Stomach (tissue), 9 donors: Measurements from ENCODE around the gene MGAT5. TPM values are rescaled to one million over a fixed set of nuclear protein-coding genes. Genes with fewer than 3 reads are reported as not detected.
"Not testable (repeated sequence)": the region's sequence is repeated elsewhere in the genome, so short reads cannot be mapped to it uniquely, and the experiment has no call there.

Experiments
- DNase-seq, 2 donors: peaks; one replicate each; pipeline versions ENCODE4 v3.0.0 to v3.0.0-alpha.2; 2013 to 2019
- H3K27ac ChIP-seq, 5 donors: fragments of 200-600 bp in 4 of 5; sonication (generic) in 4 of 5; one replicate each; pipeline ENCODE4 v1.5.1; 2013 to 2019; ENCODE audit warnings: mild to moderate bottlenecking in 1 of 5, moderate library complexity in 1 of 5
- H3K27me3 ChIP-seq, 3 donors: fragments of 200-600 bp; sonication (generic); one replicate each; pipeline ENCODE4 v1.5.1; 2017 to 2019; ENCODE audit warnings: mixed run types in 1 of 3
- H3K36me3 ChIP-seq, 4 donors: fragments of 200-600 bp; sonication (generic); 1 replicate in 3 of 4; 2 replicates in 1 of 4; pipeline ENCODE4 v1.5.1; 2016 to 2019
- H3K4me1 ChIP-seq, 4 donors: fragments of 200-600 bp; sonication (generic); one replicate each; pipeline ENCODE4 v1.5.1; 2016 to 2019
- H3K4me3 ChIP-seq, 4 donors: fragments of 200-600 bp; sonication (generic) in 3 of 4; one replicate each; pipeline ENCODE4 v1.5.1; 2016 to 2019; ENCODE audit warnings: mild to moderate bottlenecking in 1 of 4
- H3K9me3 ChIP-seq, 4 donors: fragments of 200-600 bp; sonication (generic); one replicate each; pipeline ENCODE4 v1.5.1; 2016 to 2019
- CTCF ChIP-seq, 7 experiments: fragments of 450-650 bp in 4 of 7; fragments of 200-600 bp in 3 of 7; sonication (generic) in 3 of 7; IDR thresholded peaks; one replicate each; pipeline ENCODE4 v1.5.1; 2016 to 2019; ENCODE audit warnings: antibody characterized with exemption in 7 of 7, control low read depth in 2 of 7, mild to moderate bottlenecking in 1 of 7
- EP300 ChIP-seq: sonication (generic); formaldehyde crosslinking; IDR thresholded peaks from one replicate; pipeline ENCODE4 v1.6.1; 2017; ENCODE audit warnings: antibody characterized with exemption
- POLR2A ChIP-seq, 4 donors: fragments of 450-650 bp; IDR thresholded peaks; one replicate each; pipeline ENCODE4 v1.6.1; 2016; ENCODE audit warnings: antibody characterized with exemption in 4 of 4, control low read depth in 2 of 4, mild to moderate bottlenecking in 1 of 4, moderate library complexity in 1 of 4
- POLR2AphosphoS5 ChIP-seq, 3 donors: sonication (generic); formaldehyde crosslinking; IDR thresholded peaks; one replicate each; pipeline ENCODE4 v1.6.1; 2016; ENCODE audit warnings: antibody characterized with exemption in 3 of 3
- WGBS, 5 donors: extraction: QIAGEN DNeasy Blood & Tissue Kit in 3 of 5; methylation state at CpG; one replicate each; pipeline versions ENCODE4 v1.1.5 to v1.1.7; 2013 to 2018; 5-methylcytosine and 5-hydroxymethylcytosine counted together
- intact Hi-C: fragments of 100-400 bp; cut with DNase I; formaldehyde crosslinking; loops from one replicate; pipeline ENCODE4 v1.15.1; 2023; ENCODE audit warnings: low total_unique reads
- polyA plus RNA-seq, 3 donors: library from polyadenylated mRNA; stranded (reverse); fragments of 200-250 nt; gene quantifications; one replicate each; pipeline ENCODE4 v1.2.3, GENCODE V29; 2013
- total RNA-seq, 5 donors: library from RNA; depleted of rRNA; stranded (reverse); fragments of >200 nt; gene quantifications; one replicate each; pipeline versions ENCODE4 v1.1.0 to v1.2.3, GENCODE V29; 2014 to 2016
- donor health status: healthy with polysubstance abuse.
- donor health status: Bipolar disorder and iron deficiency.
- donor health status: healthy.

MGAT5 gene
- total and polyA plus RNA-seq, 8 donors: 3.9 to 125 (median 46.0) TPM

- Histone ChIP-seq H3K27ac (no peak overlapping the region), H3K9me3 (no peaks in the 10 kb centered on the region), H3K27me3 (no peaks in the 10 kb centered on the region), H3K4me3 (no peak overlapping the region), H3K4me1 (no peaks in the 10 kb centered on the region), H3K36me3 (peaks cover 0 to 7% (median 0%) of the 10 kb centered on the region in 4 donors)
- WGBS, 5 donors: 81 to 92% (median 87%) methylated on average over 9 to 12 of the region's 12 CpGs
- intact Hi-C loops: loop anchor here (10.0 kb wide), 1 partner anchor 436 kb away; no protein-coding TSS in a partner anchor
- TF ChIP-seq POLR2AphosphoS5 (IDR thresholded peaks at IDR 0.05) (no peak), POLR2A (IDR thresholded peaks at IDR 0.05) (no peak), EP300 (no peak), CTCF (IDR thresholded peaks at IDR 0.05) (no peak)
- DNase-seq: peak in 1 of 2 donors; percentile 8
Observed at GRCh38 chr2:134468776-134469175, 214.9 kb downstream of the MGAT5 start.

DNA sequence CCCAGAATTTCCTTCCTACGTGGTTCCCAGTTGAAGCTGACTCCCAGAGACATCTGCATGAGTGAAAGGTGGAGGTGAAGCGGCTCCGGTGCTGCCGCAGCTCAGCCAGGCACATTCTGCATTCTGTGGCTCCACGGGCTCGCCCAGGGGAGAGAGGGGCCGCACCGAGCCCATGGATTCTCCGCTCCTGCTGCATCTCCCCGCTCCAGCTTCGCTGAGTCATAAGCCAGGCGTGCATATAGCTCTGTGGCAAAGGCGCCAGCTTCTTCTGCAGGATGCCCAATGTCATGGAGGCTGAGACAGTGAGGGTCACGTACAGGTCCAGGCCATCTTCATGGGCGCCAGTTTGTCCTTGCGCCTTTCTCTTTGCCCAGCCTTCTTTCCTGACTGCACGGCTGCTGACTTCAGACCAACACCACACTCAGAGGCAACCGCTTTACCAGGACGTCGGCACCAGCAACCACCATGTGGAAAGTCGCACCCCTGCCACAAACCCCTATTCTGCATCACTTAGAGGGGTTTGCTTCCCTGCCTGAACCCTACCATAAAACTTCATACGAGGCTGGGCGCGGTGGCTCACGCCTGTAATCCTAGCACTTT, 215.7 kb downstream of the MGAT5 start:
- Histone ChIP-seq H3K36me3 (no peaks in the 10 kb centered on the region), H3K27ac (no peak overlapping the region), H3K9me3 (no peaks in the 10 kb centered on the region), H3K4me3 (no peak overlapping the region), H3K4me1 (no peaks in the 10 kb centered on the region), H3K27me3 (no peaks in the 10 kb centered on the region)
- TF ChIP-seq CTCF (IDR thresholded peaks at IDR 0.05): no peak
- no peak for TF ChIP-seq POLR2AphosphoS5 (IDR thresholded peaks at IDR 0.05)
- TF ChIP-seq POLR2A (IDR thresholded peaks at IDR 0.05): no peak
- no peak for TF ChIP-seq EP300
- intact Hi-C loops: loop anchor here (10.0 kb wide), 1 partner anchor 435 kb away; no protein-coding TSS in a partner anchor
- 92 to 96% (median 94%) methylated on average over 21 to 25 of the region's 25 CpGs for WGBS, 5 donors
- DNase-seq: peak in 1 of 2 donors; percentile 10

DNA sequence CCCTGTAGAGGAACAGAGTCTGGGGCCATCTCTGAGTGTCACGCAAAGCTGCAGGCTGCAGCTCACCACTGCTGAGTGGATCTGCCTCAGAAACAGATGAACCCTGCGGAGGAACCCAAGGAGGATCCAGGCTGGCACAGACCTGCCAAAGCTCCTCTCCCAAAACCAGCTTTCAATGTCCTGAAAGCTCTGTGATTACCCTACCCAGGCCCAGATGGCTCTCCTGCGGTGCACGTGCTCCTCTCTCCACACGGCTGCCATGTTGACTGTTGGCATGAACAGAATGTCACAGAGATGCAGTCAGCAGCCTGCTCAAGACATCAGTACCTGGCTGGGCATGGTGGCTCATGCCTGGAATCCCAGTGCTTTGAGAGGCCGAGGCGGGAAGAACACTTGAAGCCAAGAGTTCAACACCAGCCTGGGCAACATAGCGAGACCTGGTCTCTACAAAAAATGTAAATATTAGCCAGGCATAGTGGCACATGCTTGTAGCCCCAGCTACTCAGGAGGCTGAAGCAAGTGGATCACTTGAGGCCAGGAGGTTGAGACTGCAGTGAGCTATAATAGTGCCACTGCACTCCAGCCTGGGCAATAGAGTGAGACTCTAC, 216.8 kb downstream of the MGAT5 start:
- WGBS, 5 donors: 92 to 100% (median 96%) methylated on average over 5 to 8 of the region's 8 CpGs

GRCh38 chr2:134476982-134477381, 223.1 kb downstream of the MGAT5 start:
- DNase-seq, H3K9me3 ChIP-seq, H3K36me3 ChIP-seq, intact Hi-C loops, H3K4me1 ChIP-seq, H3K27me3 ChIP-seq, H3K4me3 ChIP-seq, H3K27ac ChIP-seq: not testable (repeated sequence)
- 83 to 90% (median 86%) methylated on average over 8 of the region's 8 CpGs for WGBS, 5 donors

More for the DNA sequence above, 216.8 kb downstream of the MGAT5 start:
- Histone ChIP-seq H3K27me3 (no peaks in the 10 kb centered on the region), H3K4me3 (no peak overlapping the region), H3K27ac (no peak overlapping the region), H3K36me3 (no peaks in the 10 kb centered on the region), H3K4me1 (no peaks in the 10 kb centered on the region), H3K9me3 (no peaks in the 10 kb centered on the region)
- peak in 1 of 2 donors; percentile 14 for DNase-seq
- no peak for TF ChIP-seq POLR2AphosphoS5 (IDR thresholded peaks at IDR 0.05)
- intact Hi-C loops: no loop called here

DNA sequence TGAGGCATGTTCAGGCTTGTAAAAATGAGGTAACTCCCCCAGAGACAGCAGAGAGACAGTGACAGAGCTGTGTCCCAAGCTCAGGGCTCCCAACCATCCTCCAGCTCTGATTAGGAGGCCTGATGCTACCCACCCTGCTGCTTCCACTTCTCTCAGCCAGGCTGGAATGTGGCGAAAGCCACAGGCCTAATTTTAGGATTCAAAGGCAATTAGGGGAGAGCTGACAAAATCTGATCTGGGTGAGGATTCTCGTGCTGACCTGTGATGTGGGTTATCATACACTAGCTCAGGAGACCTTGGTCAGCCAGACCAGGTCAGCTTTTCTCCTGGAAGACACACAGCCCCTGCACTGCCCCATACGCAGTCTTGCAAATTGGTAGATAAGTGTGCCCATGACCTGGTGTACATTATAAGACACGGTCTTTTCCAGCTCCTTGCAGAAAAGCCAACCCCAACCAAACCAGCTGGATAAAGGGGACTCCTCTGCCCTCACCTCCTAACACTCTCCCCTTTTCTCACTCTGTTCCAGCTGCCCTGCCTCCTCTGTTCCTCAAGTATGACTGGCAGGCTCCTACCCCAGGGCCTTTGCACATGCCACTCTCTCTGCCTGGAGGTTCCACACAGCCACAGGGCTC, 225.9 kb downstream of the MGAT5 start:
- H3K36me3 ChIP-seq: no peaks in the 10 kb centered on the region
- no peaks in the 10 kb centered on the region for H3K4me1 ChIP-seq
- H3K27me3 ChIP-seq: no peaks in the 10 kb centered on the region
- no peak overlapping the region for H3K27ac ChIP-seq
- H3K9me3 ChIP-seq: no peaks in the 10 kb centered on the region
- no peak overlapping the region for H3K4me3 ChIP-seq
- intact Hi-C loops: no loop called here
- TF ChIP-seq CTCF (IDR thresholded peaks at IDR 0.05) (no peak), POLR2A (IDR thresholded peaks at IDR 0.05) (no peak), EP300 (no peak), POLR2AphosphoS5 (IDR thresholded peaks at IDR 0.05) (no peak)
- WGBS, 5 donors: 87 to 93% (median 90%) methylated on average over 3 to 4 of the region's 4 CpGs
- DNase-seq: no peak
